GM21526 (cell line): ENCODE measurements around the gene NPFFR1.
"Not testable (repeated sequence)": the region's sequence is repeated elsewhere in the genome, so short reads cannot be mapped to it uniquely, and the experiment has no call there.

Source experiments
- ATAC-seq: cut with Tn5 transposase; IDR thresholded peaks from one replicate; pipeline ENCODE4 v1.9.1; 2021; ENCODE audit warnings: moderate library complexity; ENCODE audit not compliant: unreplicated experiment, low FRiP score

The NPFFR1 gene

GRCh38 chr10:70265032-70265689 is 18.6 kb downstream of the NPFFR1 start:
- ATAC-seq: no peak

- ATAC-seq: no peak
Observed at GRCh38 chr10:70260734-70261133, 23.1 kb downstream of the NPFFR1 start.

- no peak for ATAC-seq
Observed at GRCh38 chr10:70260259-70260658, 23.5 kb downstream of the NPFFR1 start.

GRCh38 chr10:70258216-70258615 is 25.6 kb downstream of the NPFFR1 start:
- no peak for ATAC-seq

- not testable (repeated sequence) for ATAC-seq
Observed at GRCh38 chr10:70257816-70258215, 26.0 kb downstream of the NPFFR1 start.

- no peak for ATAC-seq
Observed at GRCh38 chr10:70256463-70256862, 27.3 kb downstream of the NPFFR1 start.

- ATAC-seq: no peak
Observed at GRCh38 chr10:70255329-70256299, 28.2 kb downstream of the NPFFR1 start.

GRCh38 chr10:70254778-70255328 is 29.0 kb downstream of the NPFFR1 start:
- ATAC-seq: no peak

- ATAC-seq: no peak
Observed at GRCh38 chr10:70253878-70254765, 29.7 kb downstream of the NPFFR1 start.

GRCh38 chr10:70250961-70251680 is 32.7 kb downstream of the NPFFR1 start:
- no peak for ATAC-seq

GRCh38 chr10:70247360-70247759 is 36.4 kb downstream of the NPFFR1 start:
- no peak for ATAC-seq

GRCh38 chr10:70241081-70241480 is 42.7 kb downstream of the NPFFR1 start:
- no peak for ATAC-seq

- not testable (repeated sequence) for ATAC-seq
Observed at GRCh38 chr10:70239986-70240385, 43.8 kb downstream of the NPFFR1 start.

GRCh38 chr10:70239077-70239976 is 44.5 kb downstream of the NPFFR1 start:
- not testable (repeated sequence) for ATAC-seq

- ATAC-seq: not testable (repeated sequence)
Observed at GRCh38 chr10:70237958-70238536, 45.8 kb downstream of the NPFFR1 start.

GRCh38 chr10:70234668-70235447 is 48.9 kb downstream of the NPFFR1 start:
- no peak for ATAC-seq

GRCh38 chr10:70233939-70234300 is 49.9 kb downstream of the NPFFR1 start:
- no peak for ATAC-seq
